Fibroblast of lung (primary cell): Measurements from ENCODE around the gene ABHD10. TPM values are rescaled to one million over a fixed set of nuclear protein-coding genes. Genes with fewer than 3 reads are reported as not detected.

Experiments
- DNase-seq, 2 donors: peaks; one replicate each; pipeline versions ENCODE4 v3.0.0 to v3.0.0-alpha.2; 2010; ENCODE audit warnings: low read depth in 2 of 2
- H2AFZ ChIP-seq: 2 replicates; pipeline ENCODE4 v1.5.1; 2012; ENCODE audit warnings: low read length, control low read depth, inconsistent platforms
- H3K27ac ChIP-seq: 2 replicates; pipeline ENCODE4 v1.5.1; 2011; ENCODE audit warnings: low read length, control low read depth; ENCODE audit not compliant: insufficient read depth
- H3K27me3 ChIP-seq: 2 replicates; pipeline ENCODE4 v1.5.1; 2011; ENCODE audit warnings: mild to moderate bottlenecking, low read length; ENCODE audit not compliant: control insufficient read depth, insufficient read depth
- H3K36me3 ChIP-seq: 2 replicates; pipeline ENCODE4 v1.5.1; 2011; ENCODE audit warnings: low read length; ENCODE audit not compliant: control insufficient read depth, insufficient read depth
- H3K4me1 ChIP-seq: 2 replicates; pipeline ENCODE4 v1.5.1; 2011; ENCODE audit warnings: low read length; ENCODE audit not compliant: control insufficient read depth, insufficient read depth; ENCODE audit errors: extremely low read depth
- H3K4me2 ChIP-seq: 2 replicates; pipeline ENCODE4 v1.5.1; 2011; ENCODE audit warnings: low read length, control low read depth; ENCODE audit not compliant: insufficient read depth; ENCODE audit errors: extremely low read depth
- H3K4me3 ChIP-seq, 4 experiments: fragments of 200-600 bp in 1 of 4; sonication (generic) in 1 of 4; replicated peaks in 1 of 4; 2 replicates each; pipeline ENCODE4 v1.5.1; 2011 to 2016; ENCODE audit warnings: low read length in 4 of 4, low read depth in 3 of 4, mild to moderate bottlenecking in 3 of 4, control low read depth in 2 of 4, inconsistent platforms in 1 of 4, mixed read lengths in 1 of 4; ENCODE audit not compliant: insufficient read depth in 1 of 4; ENCODE audit errors: control extremely low read depth in 1 of 4
- H3K79me2 ChIP-seq: 2 replicates; pipeline ENCODE4 v1.5.1; 2012; ENCODE audit warnings: mild to moderate bottlenecking, low read length, inconsistent platforms; ENCODE audit not compliant: control insufficient read depth, insufficient read depth
- H3K9ac ChIP-seq: 2 replicates; pipeline ENCODE4 v1.5.1; 2011; ENCODE audit warnings: mild to moderate bottlenecking, low read length, control low read depth; ENCODE audit not compliant: insufficient read depth
- H3K9me3 ChIP-seq: 2 replicates; pipeline ENCODE4 v1.5.1; 2012; ENCODE audit warnings: low read depth, low read length; ENCODE audit not compliant: control insufficient read depth, insufficient read depth
- H4K20me1 ChIP-seq: 2 replicates; pipeline ENCODE4 v1.5.1; 2011; ENCODE audit warnings: low read length; ENCODE audit not compliant: control insufficient read depth, insufficient read depth; ENCODE audit errors: extremely low read depth
- CTCF ChIP-seq, 2 donors: IDR thresholded peaks in 1 of 2; conservative IDR thresholded peaks in 1 of 2; 1 replicate in 1 of 2; 2 replicates in 1 of 2; pipeline ENCODE4 v1.5.1; 2011 to 2012; ENCODE audit warnings: low read length in 2 of 2, control low read depth in 1 of 2, inconsistent platforms in 1 of 2, low read depth in 1 of 2, mild to moderate bottlenecking in 1 of 2
- EZH2 ChIP-seq: IDR thresholded peaks from 2 replicates; pipeline ENCODE4 v1.5.1; 2012; ENCODE audit warnings: low read length, control low read depth, mild to moderate bottlenecking; ENCODE audit errors: missing control alignments
- polyA plus RNA-seq, 2 donors: library from polyadenylated mRNA; depleted of rRNA in 1 of 2; stranded (reverse) in 1 of 2; unstranded in 1 of 2; fragments of >200 nt; gene quantifications; 2 replicates each; pipeline ENCODE4 v1.2.1, GENCODE V29; 2011 to 2012; ENCODE audit warnings: missing spikeins in 1 of 2
- total RNA-seq: library from RNA; depleted of rRNA; stranded (reverse); fragments of >200 nt; gene quantifications from 2 replicates; pipeline ENCODE4 v1.2.1, GENCODE V29; 2014

The ABHD10 gene
- total and polyA plus RNA-seq, 2 donors (not counting 1 experiment from before 2014, with no cell fraction given): 29.8 to 48.6 TPM

GRCh38 chr3:112020674-112021085 lies 41.9 kb downstream of the ABHD10 start:
- H2AFZ ChIP-seq: no peak overlapping the region
- no peak overlapping the region for H3K9ac ChIP-seq
- H3K4me1 ChIP-seq: no peaks in the 10 kb centered on the region
- DNase-seq: no peak
- TF ChIP-seq EZH2 (no peak), CTCF (conservative IDR thresholded peaks at IDR 0.05 in 1 of 2, IDR thresholded peaks at IDR 0.05 in 1 of 2; ENCODE audit: low read depth in 1 of 2, low read length in 2 of 2) (no peak)
- no peaks in the 10 kb centered on the region for H3K27me3 ChIP-seq
- H3K9me3 ChIP-seq: no peaks in the 10 kb centered on the region
- H3K36me3 ChIP-seq: no peaks in the 10 kb centered on the region
- no peak overlapping the region for H3K4me3 ChIP-seq
- no peaks in the 10 kb centered on the region for H4K20me1 ChIP-seq
- H3K27ac ChIP-seq: no peak overlapping the region
- H3K4me2 ChIP-seq: no peak overlapping the region
- H3K79me2 ChIP-seq: no peaks in the 10 kb centered on the region

- Histone ChIP-seq H3K27me3 (no peaks in the 10 kb centered on the region), H3K4me3 (no peak overlapping the region), H4K20me1 (no peaks in the 10 kb centered on the region), H3K79me2 (no peaks in the 10 kb centered on the region), H3K4me1 (no peaks in the 10 kb centered on the region), H2AFZ (no peak overlapping the region), H3K36me3 (no peaks in the 10 kb centered on the region), H3K4me2 (no peak overlapping the region), H3K27ac (no peak overlapping the region), H3K9ac (no peak overlapping the region), H3K9me3 (no peaks in the 10 kb centered on the region)
- TF ChIP-seq CTCF (conservative IDR thresholded peaks at IDR 0.05 in 1 of 2, IDR thresholded peaks at IDR 0.05 in 1 of 2; ENCODE audit: low read depth in 1 of 2, low read length in 2 of 2): no peak
- no peak for TF ChIP-seq EZH2
- DNase-seq: no peak
Measured at GRCh38 chr3:112027142-112027541, 48.3 kb downstream of the ABHD10 start.

GRCh38 chr3:112027826-112028225 lies 49.0 kb downstream of the ABHD10 start:
- DNase-seq: no peak
- Histone ChIP-seq H3K27ac (no peak overlapping the region), H4K20me1 (no peaks in the 10 kb centered on the region), H3K36me3 (no peaks in the 10 kb centered on the region), H2AFZ (no peak overlapping the region), H3K79me2 (no peaks in the 10 kb centered on the region), H3K4me1 (no peaks in the 10 kb centered on the region), H3K9ac (no peak overlapping the region), H3K9me3 (no peaks in the 10 kb centered on the region), H3K4me2 (no peak overlapping the region), H3K4me3 (no peak overlapping the region), H3K27me3 (no peaks in the 10 kb centered on the region)
- TF ChIP-seq CTCF (conservative IDR thresholded peaks at IDR 0.05 in 1 of 2, IDR thresholded peaks at IDR 0.05 in 1 of 2; ENCODE audit: low read depth in 1 of 2, low read length in 2 of 2) (no peak), EZH2 (no peak)
